Activated CD8-positive, alpha-beta T cell treated with anti-CD3 and anti-CD28 coated beads, Interleukin-2, amount 10 ng/mL, durations not matched to agents 7 days and 5 days (primary cell): Measurements from ENCODE around the gene SEMG2. TPM values are rescaled to one million over a fixed set of nuclear protein-coding genes. Genes with fewer than 3 reads are reported as not detected.
A peak's percentile ranks its signal among the peaks of the same experiment; 100 is the strongest.

Experiments used
- ATAC-seq: fragments of 150-1000 bp; cut with Tn5 transposase; one replicate; pipeline ENCODE4 v1.10.0; 2021; ENCODE audit warnings: moderate library complexity
- CTCF ChIA-PET: fragments of 350-600 bp; sonication (Branson Sonifier 250); formaldehyde crosslinking; loops from one replicate; lab custom pipeline; 2021; ENCODE audit warnings: antibody characterized with exemption; lab: Charles Lee
- POLR2A ChIA-PET: fragments of 350-600 bp; sonication (Branson Sonifier 250); formaldehyde crosslinking; loops from one replicate; lab custom pipeline; 2021; ENCODE audit warnings: antibody characterized with exemption; lab: Charles Lee
- DNase-seq: peaks from one replicate; pipeline ENCODE4 v3.0.0-alpha.2; 2020
- H3K27ac Mint-ChIP-seq: one replicate; pipeline ENCODE4 v1.8.0; 2021; ENCODE audit warnings: mild to moderate bottlenecking, mixed read lengths
- H3K27me3 Mint-ChIP-seq: one replicate; pipeline ENCODE4 v1.8.0; 2021; ENCODE audit warnings: low read depth, mixed read lengths
- H3K36me3 Mint-ChIP-seq: one replicate; pipeline ENCODE4 v1.8.0; 2021; ENCODE audit warnings: low read depth, mixed read lengths
- H3K4me1 Mint-ChIP-seq: one replicate; pipeline ENCODE4 v1.8.0; 2021; ENCODE audit warnings: low read depth, mixed read lengths
- H3K4me3 Mint-ChIP-seq: one replicate; pipeline ENCODE4 v1.8.0; 2021; ENCODE audit warnings: mild to moderate bottlenecking, mixed read lengths
- H3K9me3 Mint-ChIP-seq: one replicate; pipeline ENCODE4 v1.8.0; 2022; ENCODE audit warnings: mixed read lengths; ENCODE audit not compliant: insufficient read depth
- total RNA-seq, 2 experiments: library from RNA; stranded (reverse); gene quantifications; one replicate each; pipeline ENCODE4 v1.2.3, GENCODE V29; 2021

Gene SEMG2
- total RNA-seq, 2 experiments from 2014 or later, result not detected

- ATAC-seq, result no peak
- H3K36me3 Mint-ChIP-seq, result no peaks in the 10 kb centered on the region
- H3K27ac Mint-ChIP-seq, result no peak overlapping the region
- no peaks in the 10 kb centered on the region for H3K9me3 Mint-ChIP-seq
- no peaks in the 10 kb centered on the region for H3K4me1 Mint-ChIP-seq
- no peak overlapping the region for H3K4me3 Mint-ChIP-seq
- ChIA-PET CTCF (interaction anchor here (0.6 kb wide), 1 partner anchor 30 kb away, joined by 3 read pairs; no protein-coding TSS in a partner anchor), POLR2A (no interaction called here)
- peaks cover 45% of the 10 kb centered on the region for H3K27me3 Mint-ChIP-seq
- no peak for DNase-seq
Measured at GRCh38 chr20:45263556-45264266, 42.5 kb downstream of the SEMG2 start.

- ATAC-seq, result no peak
- Mint-ChIP-seq H3K4me1 (no peaks in the 10 kb centered on the region), H3K9me3 (no peaks in the 10 kb centered on the region), H3K27ac (no peak overlapping the region), H3K4me3 (no peak overlapping the region), H3K27me3 (peaks cover 46% of the 10 kb centered on the region), H3K36me3 (no peaks in the 10 kb centered on the region)
- no peak for DNase-seq
- ChIA-PET POLR2A (no interaction called here), CTCF (no interaction called here)
Measured at GRCh38 chr20:45266977-45267376, 45.8 kb downstream of the SEMG2 start.

- H3K36me3 Mint-ChIP-seq, result no peaks in the 10 kb centered on the region
- H3K27me3 Mint-ChIP-seq, result peaks cover 46% of the 10 kb centered on the region
- H3K4me1 Mint-ChIP-seq, result no peaks in the 10 kb centered on the region
- H3K9me3 Mint-ChIP-seq, result no peaks in the 10 kb centered on the region
- POLR2A ChIA-PET, result no interaction called here
- CTCF ChIA-PET, result interaction anchor here (1.2 to 1.7 kb wide), 3 partner anchors 22 to 502 kb away, joined by 3 to 6 read pairs (median 4); no protein-coding TSS in a partner anchor
- no peak overlapping the region for H3K4me3 Mint-ChIP-seq
- no peak overlapping the region for H3K27ac Mint-ChIP-seq
- ATAC-seq (no peak), DNase-seq (peak; percentile 1)
Measured at GRCh38 chr20:45268531-45268930, 47.4 kb downstream of the SEMG2 start.

GRCh38 chr20:45269056-45269455 is 47.9 kb downstream of the SEMG2 start:
- H3K4me3 Mint-ChIP-seq, result no peak overlapping the region
- no peak for ATAC-seq
- H3K27ac Mint-ChIP-seq, result no peak overlapping the region
- no peaks in the 10 kb centered on the region for H3K36me3 Mint-ChIP-seq
- peak; percentile 9 for DNase-seq
- no peaks in the 10 kb centered on the region for H3K9me3 Mint-ChIP-seq
- POLR2A ChIA-PET, result interaction anchor here (0.6 kb wide), 1 partner anchor 15 kb away, joined by 3 read pairs; no protein-coding TSS in a partner anchor
- CTCF ChIA-PET, result interaction anchor here (1.2 to 1.7 kb wide), 3 partner anchors 21 to 502 kb away, joined by 3 to 6 read pairs (median 4); no protein-coding TSS in a partner anchor
- peaks cover 49% of the 10 kb centered on the region for H3K27me3 Mint-ChIP-seq
- H3K4me1 Mint-ChIP-seq, result no peaks in the 10 kb centered on the region

- H3K4me3 Mint-ChIP-seq, result no peak overlapping the region
- no peaks in the 10 kb centered on the region for H3K9me3 Mint-ChIP-seq
- no peaks in the 10 kb centered on the region for H3K36me3 Mint-ChIP-seq
- ChIA-PET CTCF (interaction anchor here (1.5 to 1.7 kb wide), 2 partner anchors 21 to 24 kb away, joined by 4 to 6 read pairs; no protein-coding TSS in a partner anchor), POLR2A (no interaction called here)
- H3K27ac Mint-ChIP-seq, result no peak overlapping the region
- H3K4me1 Mint-ChIP-seq, result no peaks in the 10 kb centered on the region
- peaks cover 45% of the 10 kb centered on the region for H3K27me3 Mint-ChIP-seq
- ATAC-seq (no peak), DNase-seq (no peak)
Measured at GRCh38 chr20:45269754-45270270, 48.6 kb downstream of the SEMG2 start.

Other genes with a start within 250 kb of the SEMG2 start
- gene KCNS1, start 120.2 kb upstream of the SEMG2 start, total RNA-seq, result under 1 TPM; 0.05 to 0.11 TPM
- gene WFDC5, start 106.2 kb upstream of the SEMG2 start, total RNA-seq, result not detected
- not detected for gene WFDC12, start 96.9 kb upstream of the SEMG2 start, total RNA-seq
- not detected for gene PI3, start 46.5 kb upstream of the SEMG2 start, total RNA-seq
- gene SEMG1, start 14.3 kb upstream of the SEMG2 start, total RNA-seq, result not detected
- not detected for gene SLPI, start 33.2 kb downstream of the SEMG2 start, total RNA-seq
- gene RBPJL, start 85.5 kb downstream of the SEMG2 start, total RNA-seq, result not detected
- under 1 TPM in 1 of 2 experiments, not detected in 1; 0.39 TPM for gene MATN4, start 86.9 kb downstream of the SEMG2 start, total RNA-seq
- 1 to 10 TPM; 6.6 to 6.7 TPM for gene SDC4, start 127.1 kb downstream of the SEMG2 start, total RNA-seq
- gene SYS1, start 141.8 kb downstream of the SEMG2 start, total RNA-seq, result 10 to 100 TPM; 28.0 to 30.8 TPM
- gene TP53TG5, start 157.0 kb downstream of the SEMG2 start, total RNA-seq, result under 1 TPM in 1 of 2 experiments, not detected in 1; 0.16 TPM
- gene DBNDD2, start 186.9 kb downstream of the SEMG2 start, total RNA-seq, result 1 to 10 TPM; 8.1 to 10.0 TPM
- 10 to 100 TPM; 59.6 to 62.4 TPM for gene PIGT, start 194.8 kb downstream of the SEMG2 start, total RNA-seq
- not detected for gene WFDC2, start 248.4 kb downstream of the SEMG2 start, total RNA-seq